HG03565 (cell line): Measurements from ENCODE around the gene RASIP1.

Experiments used
- ATAC-seq: cut with Tn5 transposase; IDR thresholded peaks from one replicate; pipeline ENCODE4 v1.9.1; 2021; ENCODE audit warnings: mild to moderate bottlenecking, moderate library complexity; ENCODE audit not compliant: unreplicated experiment

Gene RASIP1

DNA sequence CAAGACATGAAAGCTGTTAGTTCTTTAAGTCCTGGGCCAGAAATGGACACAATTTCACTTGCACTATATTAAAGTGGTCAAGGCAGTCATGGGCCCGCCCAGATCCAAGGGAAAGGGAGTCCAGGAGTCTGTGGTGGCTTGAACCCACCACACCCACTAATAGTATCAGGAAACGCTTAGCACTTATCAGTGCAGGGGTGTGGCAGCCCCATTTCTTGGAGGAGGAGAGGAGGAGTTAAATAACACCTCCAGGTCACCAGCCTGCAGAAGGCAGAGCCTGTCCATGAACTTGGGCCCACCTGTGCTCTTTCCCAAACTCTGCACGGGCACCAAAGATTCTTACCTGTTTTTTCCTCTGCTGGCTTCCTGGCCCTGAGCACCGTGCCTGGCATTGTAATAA is 62.2 kb downstream of the RASIP1 start:
- no peak for ATAC-seq

DNA sequence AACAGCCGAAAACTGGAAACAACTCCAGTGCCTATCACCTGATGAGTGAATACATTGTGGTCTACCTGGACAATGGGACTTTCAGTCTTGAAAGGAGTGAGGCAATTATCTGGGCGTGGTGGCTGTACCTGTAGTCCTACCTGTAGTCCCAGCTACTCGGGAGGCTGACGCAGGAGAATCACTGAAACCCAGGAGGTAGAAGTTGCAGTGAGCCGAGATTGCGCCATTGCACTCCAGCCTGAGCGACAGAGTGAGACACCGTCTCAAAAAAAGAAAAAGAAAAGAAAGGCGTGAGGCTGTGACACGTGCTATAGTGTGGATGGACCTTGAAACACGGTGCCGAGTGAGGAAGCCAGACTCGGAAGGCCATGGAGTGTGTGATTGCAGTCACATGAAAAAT is 63.5 kb downstream of the RASIP1 start:
- ATAC-seq: no peak

DNA sequence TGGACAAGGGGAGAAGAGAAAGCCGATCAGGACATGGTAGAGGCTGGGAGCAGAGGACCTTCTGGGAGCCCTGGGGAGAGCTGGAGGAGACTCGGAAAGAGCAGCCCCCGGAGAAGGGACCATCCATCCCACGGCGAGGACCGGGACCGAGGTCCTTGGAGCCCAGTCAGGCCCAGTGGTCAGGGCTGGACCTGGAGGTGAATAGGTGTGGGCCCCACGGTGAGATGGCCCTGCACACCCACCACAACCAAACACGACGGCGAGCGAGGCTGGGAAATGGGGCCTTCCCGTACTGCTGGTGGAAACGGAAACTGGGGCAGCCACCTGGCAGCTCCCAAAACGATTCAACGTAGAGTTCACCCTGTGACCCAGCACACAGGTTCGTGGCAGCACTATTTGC is 63.9 kb downstream of the RASIP1 start:
- no peak for ATAC-seq

DNA sequence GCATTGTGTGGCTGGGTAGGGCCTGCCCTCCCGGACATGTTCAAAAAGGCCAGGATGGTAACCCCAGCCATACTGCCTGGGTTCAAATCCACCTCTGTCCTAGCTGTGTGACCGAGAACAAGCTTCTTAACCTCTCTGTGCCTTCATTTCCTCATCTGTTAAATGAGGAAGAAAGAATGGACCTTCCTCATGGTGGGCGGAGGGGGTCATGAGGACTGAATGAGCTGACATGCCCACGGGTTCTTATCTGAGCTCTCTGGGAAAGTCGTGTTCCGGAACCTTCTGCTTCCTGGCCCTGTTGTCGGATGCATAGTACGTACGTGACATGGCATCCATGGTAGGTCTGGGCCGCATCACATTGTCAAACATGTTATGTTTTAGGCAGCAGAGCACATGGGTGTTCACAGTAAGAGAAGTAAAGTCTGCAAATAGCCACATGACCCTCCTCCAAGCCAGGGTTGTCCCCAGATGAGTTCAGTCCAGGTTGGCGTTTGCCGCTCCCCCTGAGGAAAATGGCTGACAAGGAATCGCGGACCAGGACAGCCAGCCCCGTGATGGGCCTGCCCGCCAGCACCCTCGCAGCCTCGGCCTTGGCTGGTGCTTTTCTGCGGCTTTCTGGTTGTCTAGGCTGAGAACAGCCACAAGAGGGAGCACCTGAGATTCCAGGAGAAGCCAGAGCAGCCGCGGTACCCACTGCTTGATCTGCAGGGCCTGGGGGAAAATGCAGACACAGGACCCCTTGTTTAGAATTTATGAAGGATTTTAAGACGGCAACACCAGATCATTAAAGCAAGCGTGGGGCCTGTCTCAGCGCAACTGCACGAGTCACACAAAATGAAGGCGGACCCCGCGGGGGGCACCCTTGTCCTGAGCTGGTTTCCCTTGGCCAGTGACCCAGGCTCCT is 65.2 kb downstream of the RASIP1 start:
- no peak for ATAC-seq

DNA sequence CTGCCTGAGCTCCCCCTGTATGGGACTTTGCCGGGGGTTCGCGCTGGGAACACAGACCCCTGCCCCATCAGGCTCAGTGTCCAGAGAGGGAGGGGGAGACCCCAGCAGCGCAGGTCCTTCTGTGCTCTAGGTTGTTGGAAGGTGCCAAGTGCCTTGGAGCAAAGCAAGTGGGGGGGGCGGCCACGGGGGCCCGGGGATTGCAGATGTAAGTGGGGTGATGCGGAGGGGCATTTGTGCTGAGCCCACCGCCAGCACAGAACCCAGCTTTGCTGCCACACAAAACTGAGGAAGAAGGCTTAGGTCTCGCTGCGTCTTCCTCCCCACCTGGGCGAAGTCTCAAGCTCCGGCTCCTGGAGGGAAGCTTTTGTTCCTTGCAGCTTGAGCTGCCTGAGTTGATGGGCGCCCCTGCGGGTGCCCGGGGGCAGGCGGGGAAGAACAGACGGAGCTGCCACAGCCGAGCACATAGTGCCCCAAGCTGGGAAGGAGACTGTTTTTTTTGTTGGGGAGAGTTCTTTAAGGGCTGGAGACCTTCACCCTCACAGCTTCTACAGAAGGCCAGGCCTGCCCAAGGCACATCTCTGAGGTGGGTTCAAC is 66.1 kb downstream of the RASIP1 start:
- no peak for ATAC-seq

DNA sequence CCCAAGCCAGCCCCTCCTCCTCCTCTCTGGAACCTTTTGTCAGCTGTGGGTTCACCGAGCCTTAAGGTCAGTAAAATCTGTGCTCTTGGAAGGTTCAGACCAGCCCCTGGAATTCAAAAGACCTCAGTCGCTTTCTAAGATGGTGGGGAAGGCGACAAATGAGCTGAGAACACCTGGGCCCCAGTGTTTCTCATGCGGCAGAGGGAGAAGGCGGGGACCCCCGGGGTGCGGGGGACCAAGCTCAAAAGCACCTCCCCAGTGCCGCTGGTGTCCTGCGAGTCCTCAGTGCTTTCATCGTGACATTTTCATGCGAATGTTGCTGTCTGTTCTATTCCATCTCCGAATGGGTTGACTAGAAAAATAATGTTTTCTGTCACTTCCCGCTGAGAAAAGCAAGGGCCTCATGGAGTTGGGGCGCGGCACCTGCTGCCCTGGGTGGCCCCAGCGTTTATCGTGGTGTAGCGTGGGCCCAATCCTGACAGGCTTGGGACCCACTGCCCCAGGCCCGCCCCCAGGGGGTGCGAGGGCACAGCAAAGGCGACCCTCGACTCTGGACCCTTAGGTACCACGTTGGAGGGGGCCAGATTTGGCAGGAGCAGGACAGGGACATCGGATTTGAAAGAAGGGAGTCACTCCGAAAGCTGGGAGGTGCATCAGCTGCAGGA is 66.8 kb downstream of the RASIP1 start:
- no peak for ATAC-seq

DNA sequence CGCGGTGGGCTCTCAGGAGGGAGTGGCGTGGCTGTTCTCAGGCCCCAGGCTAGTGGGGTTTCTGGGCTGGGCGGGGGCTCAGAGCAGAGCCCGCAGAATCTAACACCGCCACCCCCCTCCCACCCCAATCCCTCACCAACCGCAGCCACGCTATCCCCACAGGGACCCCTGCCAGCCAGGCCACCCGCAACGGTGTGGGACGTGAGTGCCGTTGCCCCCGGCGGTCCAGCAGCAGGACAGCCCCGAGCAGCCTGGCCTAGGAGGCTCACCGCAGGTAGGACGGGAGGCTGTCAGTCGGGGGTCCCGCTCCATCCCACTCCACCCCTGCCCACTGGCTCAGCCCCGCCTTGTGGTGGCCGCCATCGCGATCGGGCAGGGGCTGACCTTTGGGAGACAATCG is 67.4 kb downstream of the RASIP1 start, which contains the start of gene NTN5:
TSS of gene NTN5 (minus strand) at position 24 of the 400 bp plus-strand sequence. CDS start 2,031 bp downstream, outside the sequence.
- no peak for ATAC-seq

DNA sequence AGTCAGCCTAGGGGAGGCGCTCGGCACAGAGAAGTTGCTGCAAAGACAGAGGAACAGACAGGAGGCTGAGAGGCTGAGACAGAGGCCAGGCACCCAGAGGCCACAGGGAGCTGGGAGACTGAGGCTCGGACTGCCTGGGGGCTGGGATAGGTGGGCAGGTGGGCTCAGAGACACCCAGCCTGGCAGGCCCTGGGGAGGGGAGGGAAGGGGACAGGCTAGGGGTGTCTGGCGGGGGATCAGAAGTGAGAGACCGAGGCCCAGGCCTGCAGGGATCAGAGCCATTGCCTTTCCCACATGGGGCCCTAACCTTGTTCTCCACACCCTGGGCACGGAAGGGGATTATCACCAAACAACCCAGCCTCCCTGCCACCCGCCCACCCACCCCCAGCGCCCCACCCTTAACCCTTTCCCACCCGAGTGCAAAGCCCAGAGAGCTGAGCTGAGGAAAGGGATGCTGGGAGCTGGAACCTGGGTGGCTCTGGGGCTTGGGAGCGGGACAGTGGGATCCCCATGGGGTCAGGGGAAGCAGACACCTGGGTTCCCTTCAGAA is 68.9 kb downstream of the RASIP1 start:
- no peak for ATAC-seq

DNA sequence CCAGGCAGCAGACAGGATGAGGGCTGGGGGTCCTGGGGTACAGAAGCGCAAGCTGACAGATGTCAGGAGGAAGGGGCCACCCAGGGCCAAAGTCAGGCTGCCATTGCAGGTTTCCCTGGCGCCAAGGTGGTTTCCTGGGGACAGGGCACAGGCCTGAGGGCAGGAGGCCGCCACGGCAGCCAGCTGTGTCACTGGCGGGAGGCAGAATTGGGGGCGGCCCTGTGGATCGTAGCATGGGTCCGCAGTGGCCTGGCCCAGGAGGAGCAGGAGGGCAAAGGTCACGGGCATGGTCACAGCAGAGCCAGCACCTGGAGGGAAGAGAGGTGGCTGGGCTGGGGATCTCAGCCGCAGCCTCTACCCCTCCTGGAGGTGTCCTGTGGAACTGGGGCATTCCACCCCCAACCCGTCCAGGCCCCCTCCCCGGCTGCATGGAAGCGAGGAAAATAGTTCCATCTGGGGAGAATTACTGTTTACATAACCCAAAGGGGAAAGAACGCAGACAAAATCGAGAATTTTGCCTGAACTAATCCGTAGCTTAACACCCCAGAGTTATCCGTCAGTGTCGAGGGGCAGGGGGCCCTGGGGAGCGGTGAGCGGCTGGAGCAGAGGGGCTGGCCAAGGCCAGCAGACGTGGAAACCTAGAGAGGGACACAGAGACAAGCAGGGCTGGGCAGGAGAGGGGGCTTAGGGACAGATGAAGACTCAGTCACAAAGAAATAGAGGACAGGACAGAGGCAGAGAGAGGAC is 69.5 kb downstream of the RASIP1 start:
- no peak for ATAC-seq
